Activated B cell treated with CpG ODN at 0.5 μM for 24 hours (primary cell): ENCODE data around the gene GGCT. TPM values are rescaled to one million over a fixed set of nuclear protein-coding genes. Genes with fewer than 3 reads are reported as not detected.
"Not testable (repeated sequence)": the region's sequence is repeated elsewhere in the genome, so short reads cannot be mapped to it uniquely, and the experiment has no call there.

Experiments used
- ATAC-seq: fragments of 200-7000 bp; cut with Tn5 transposase; one replicate; pipeline ENCODE4 v1.10.0; 2021; ENCODE audit warnings: low read depth, mild to moderate bottlenecking, moderate library complexity
- CTCF ChIA-PET: fragments of 350-600 bp; sonication (Branson Sonifier 250); formaldehyde crosslinking; loops from one replicate; lab custom pipeline; 2021; ENCODE audit warnings: antibody characterized with exemption; lab: Charles Lee
- POLR2A ChIA-PET: fragments of 350-600 bp; sonication (Branson Sonifier 250); formaldehyde crosslinking; loops from one replicate; lab custom pipeline; 2021; ENCODE audit warnings: antibody characterized with exemption; lab: Charles Lee
- DNase-seq: peaks from one replicate; pipeline ENCODE4 v3.0.0; 2022
- H3K27ac Mint-ChIP-seq: one replicate; pipeline ENCODE4 v1.8.0; 2020; ENCODE audit warnings: mixed read lengths
- H3K27me3 Mint-ChIP-seq: one replicate; pipeline ENCODE4 v1.8.0; 2021; ENCODE audit warnings: mixed read lengths
- H3K36me3 Mint-ChIP-seq: one replicate; pipeline ENCODE4 v1.8.0; 2021; ENCODE audit warnings: low read depth, mixed read lengths
- H3K4me1 Mint-ChIP-seq: one replicate; pipeline ENCODE4 v1.8.0; 2021; ENCODE audit warnings: mixed read lengths
- H3K4me3 Mint-ChIP-seq: one replicate; pipeline ENCODE4 v1.8.0; 2020; ENCODE audit warnings: mild to moderate bottlenecking, mixed read lengths
- H3K9me3 Mint-ChIP-seq: one replicate; pipeline ENCODE4 v1.8.0; 2020; ENCODE audit warnings: mixed read lengths
- CTCF ChIP-seq: fragments of 200-600 bp; IDR thresholded peaks from one replicate; pipeline ENCODE4 v1.8.0; 2022; ENCODE audit warnings: antibody characterized with exemption, mild to moderate bottlenecking
- intact Hi-C: fragments of 100-400 bp; cut with micrococcal nuclease; formaldehyde crosslinking; loops from one replicate; pipeline ENCODE4 v1.15.1; 2024
- total RNA-seq: library from RNA; stranded (reverse); gene quantifications from 2 replicates; pipeline ENCODE4 v1.2.3, GENCODE V29; 2022

Gene GGCT
- total RNA-seq, 1 donor from 2014 or later, result 24.4 TPM

- Mint-ChIP-seq H3K36me3 (peaks cover 35% of the 10 kb centered on the region), H3K27me3 (no peaks in the 10 kb centered on the region), H3K4me1 (peaks cover 2% of the 10 kb centered on the region), H3K9me3 (no peaks in the 10 kb centered on the region), H3K4me3 (no peak overlapping the region), H3K27ac (no peak overlapping the region)
- intact Hi-C loops, result no loop called here
- POLR2A ChIA-PET, result no interaction called here
- CTCF ChIA-PET, result no interaction called here
- ATAC-seq (no peak), DNase-seq (no peak)
- no peak for TF ChIP-seq CTCF
These were observed 39.3 kb upstream of the GGCT start for GRCh38 chr7:30543813-30544525.

- H3K27me3 Mint-ChIP-seq, POLR2A ChIA-PET, intact Hi-C loops, DNase-seq, ATAC-seq, H3K27ac Mint-ChIP-seq, H3K4me1 Mint-ChIP-seq, CTCF ChIA-PET, H3K9me3 Mint-ChIP-seq, H3K4me3 Mint-ChIP-seq: not testable (repeated sequence)
- peaks cover 38% of the 10 kb centered on the region for H3K36me3 Mint-ChIP-seq
These were observed 38.5 kb upstream of the GGCT start for GRCh38 chr7:30543115-30543514.

- Mint-ChIP-seq H3K9me3 (no peaks in the 10 kb centered on the region), H3K4me1 (no peaks in the 10 kb centered on the region), H3K27me3 (no peaks in the 10 kb centered on the region), H3K4me3 (no peak overlapping the region), H3K36me3 (peaks cover 10% of the 10 kb centered on the region), H3K27ac (no peak overlapping the region)
- ATAC-seq (no peak), DNase-seq (no peak)
- TF ChIP-seq CTCF, result no peak
- intact Hi-C loops, result no loop called here
- POLR2A ChIA-PET, result no interaction called here
- CTCF ChIA-PET, result no interaction called here
These were observed 29.3 kb upstream of the GGCT start for GRCh38 chr7:30533886-30534285.

GRCh38 chr7:30531286-30531685 is 26.7 kb upstream of the GGCT start:
- ChIA-PET POLR2A (no interaction called here), CTCF (no interaction called here)
- DNase-seq (no peak), ATAC-seq (no peak)
- Mint-ChIP-seq H3K27me3 (no peaks in the 10 kb centered on the region), H3K4me1 (no peaks in the 10 kb centered on the region), H3K4me3 (no peak overlapping the region), H3K36me3 (no peaks in the 10 kb centered on the region), H3K9me3 (no peaks in the 10 kb centered on the region), H3K27ac (no peak overlapping the region)
- intact Hi-C loops, result no loop called here
- no peak for TF ChIP-seq CTCF

GRCh38 chr7:30530373-30530772 is 25.7 kb upstream of the GGCT start:
- CTCF ChIA-PET, result no interaction called here
- no peak overlapping the region for H3K4me3 Mint-ChIP-seq
- H3K4me1 Mint-ChIP-seq, result no peaks in the 10 kb centered on the region
- no peaks in the 10 kb centered on the region for H3K36me3 Mint-ChIP-seq
- TF ChIP-seq CTCF, result no peak
- POLR2A ChIA-PET, result no interaction called here
- H3K27ac Mint-ChIP-seq, result no peak overlapping the region
- ATAC-seq (no peak), DNase-seq (no peak)
- H3K9me3 Mint-ChIP-seq, result no peaks in the 10 kb centered on the region
- H3K27me3 Mint-ChIP-seq, result no peaks in the 10 kb centered on the region
- intact Hi-C loops, result no loop called here

- Mint-ChIP-seq H3K4me1 (no peaks in the 10 kb centered on the region), H3K9me3 (no peaks in the 10 kb centered on the region), H3K4me3 (no peak overlapping the region), H3K27ac (no peak overlapping the region), H3K36me3 (no peaks in the 10 kb centered on the region), H3K27me3 (no peaks in the 10 kb centered on the region)
- intact Hi-C loops, result no loop called here
- ChIA-PET CTCF (no interaction called here), POLR2A (no interaction called here)
- ATAC-seq, result no peak
- DNase-seq, result no peak
- no peak for TF ChIP-seq CTCF
These were observed 24.1 kb upstream of the GGCT start for GRCh38 chr7:30528779-30529178.

- intact Hi-C loops, POLR2A ChIA-PET, H3K4me1 Mint-ChIP-seq, H3K4me3 Mint-ChIP-seq, DNase-seq, H3K27me3 Mint-ChIP-seq, ATAC-seq, H3K9me3 Mint-ChIP-seq, H3K27ac Mint-ChIP-seq, H3K36me3 Mint-ChIP-seq: not testable (repeated sequence)
- CTCF ChIA-PET, result interaction anchor here (1.8 kb wide), 1 partner anchor 37 kb away, joined by 4 read pairs; no protein-coding TSS in a partner anchor
These were observed 22.7 kb upstream of the GGCT start for GRCh38 chr7:30527297-30527696.
